HG03457 (cell line): ENCODE data around the gene TPCN2.
"Not testable (repeated sequence)": the region's sequence is repeated elsewhere in the genome, so short reads cannot be mapped to it uniquely, and the experiment has no call there.

ENCODE experiments used
- ATAC-seq: cut with Tn5 transposase; IDR thresholded peaks from one replicate; pipeline ENCODE4 v1.9.1; 2021; ENCODE audit warnings: moderate number of reproducible peaks; ENCODE audit not compliant: unreplicated experiment

The TPCN2 gene

DNA sequence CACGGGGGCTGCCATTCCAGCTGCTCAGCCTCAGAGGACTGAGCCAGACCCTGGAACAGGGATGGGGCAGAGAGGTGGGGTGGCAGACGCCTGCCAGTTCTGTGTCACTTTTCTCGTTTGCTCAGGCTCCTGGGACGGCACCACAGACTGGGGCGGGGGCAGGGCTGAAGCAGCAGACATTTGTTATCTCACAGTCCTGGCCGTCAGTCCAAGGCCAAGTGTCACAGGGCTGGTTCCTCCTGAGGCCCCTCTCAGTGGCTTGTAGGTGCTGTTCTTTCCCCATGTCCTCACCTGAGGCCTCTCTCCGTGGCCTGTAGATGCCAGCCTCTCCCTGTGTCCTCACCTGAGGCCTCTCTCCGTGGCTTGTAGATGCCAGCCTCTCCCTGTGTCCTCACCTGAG, 24.7 kb downstream of the TPCN2 start:
- ATAC-seq: no peak

DNA sequence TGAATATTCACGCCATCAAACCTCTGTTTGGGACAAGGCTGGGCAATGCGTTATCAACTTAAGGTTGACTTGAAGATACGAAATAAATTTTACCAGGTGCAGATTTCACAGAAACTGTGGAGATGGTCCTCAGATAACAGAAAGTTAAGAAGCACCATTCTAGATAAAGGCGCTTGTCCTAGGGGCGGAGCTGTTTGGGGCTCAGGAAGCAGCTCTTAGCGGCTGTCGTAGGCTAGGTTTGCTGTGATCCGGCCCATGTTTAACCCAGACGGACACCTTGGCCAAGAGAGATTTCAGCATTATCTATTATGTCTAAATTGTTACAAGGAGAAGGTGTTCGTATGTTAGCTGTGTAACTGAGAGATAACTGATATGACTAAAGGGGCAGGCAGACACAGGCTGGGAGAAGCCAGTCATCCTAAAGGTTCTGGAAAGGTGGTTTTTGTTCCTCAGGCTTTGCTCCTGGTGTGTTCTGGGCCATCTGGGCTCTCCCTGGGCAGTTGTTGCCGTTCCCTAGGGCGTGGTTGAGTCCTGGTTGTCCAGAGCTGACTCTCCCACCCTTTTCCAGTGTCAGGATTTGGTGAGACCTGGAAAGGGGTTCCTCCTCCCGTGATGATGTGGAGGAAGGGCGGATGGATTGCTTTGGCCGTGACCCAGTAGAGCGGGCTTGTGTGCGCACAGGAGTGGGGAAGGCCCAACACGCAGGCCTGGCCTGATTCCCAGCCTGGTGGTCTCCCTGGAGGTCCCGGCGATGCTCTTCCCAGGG, 25.8 kb downstream of the TPCN2 start:
- ATAC-seq: no peak

- ATAC-seq: no peak
Observed at GRCh38 chr11:69075421-69076128, 26.8 kb downstream of the TPCN2 start.

GRCh38 chr11:69076129-69076791, 27.5 kb downstream of the TPCN2 start:
- no peak for ATAC-seq

DNA sequence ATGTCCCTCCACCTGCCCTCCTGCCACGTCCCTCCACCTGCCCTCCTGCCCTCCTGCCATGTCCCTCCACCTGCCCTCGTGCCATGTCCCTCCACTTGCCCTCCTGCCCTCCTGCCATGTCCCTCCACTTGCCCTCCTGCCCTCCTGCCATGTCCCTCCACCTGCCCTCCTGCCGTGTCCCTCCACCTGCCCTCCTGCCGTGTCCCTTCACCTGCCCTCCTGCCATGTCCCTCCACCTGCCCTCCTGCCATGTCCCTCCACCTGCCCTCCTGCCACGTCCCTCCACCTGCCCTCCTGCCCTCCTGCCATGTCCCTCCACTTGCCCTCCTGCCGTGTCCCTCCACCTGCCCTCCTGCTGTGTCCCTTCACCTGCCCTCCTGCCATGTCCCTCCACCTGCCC, 28.2 kb downstream of the TPCN2 start:
- ATAC-seq: not testable (repeated sequence)

DNA sequence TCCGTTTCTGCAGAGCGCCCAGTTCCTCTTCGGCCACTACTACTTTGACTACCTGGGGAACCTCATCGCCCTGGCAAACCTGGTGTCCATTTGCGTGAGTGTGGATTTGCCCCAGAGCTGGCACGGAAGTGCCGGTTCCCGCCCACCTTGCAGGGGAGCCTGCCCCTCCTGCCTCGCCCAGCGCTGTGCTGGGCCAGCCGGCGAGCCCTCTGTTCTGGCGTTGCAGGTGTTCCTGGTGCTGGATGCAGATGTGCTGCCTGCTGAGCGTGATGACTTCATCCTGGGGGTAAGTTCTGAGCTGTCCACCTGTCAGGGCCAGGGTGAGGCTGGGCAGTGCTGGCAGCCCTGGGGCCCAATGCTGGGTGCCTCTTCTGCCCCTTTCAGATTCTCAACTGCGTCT, 29.8 kb downstream of the TPCN2 start:
- no peak for ATAC-seq

DNA sequence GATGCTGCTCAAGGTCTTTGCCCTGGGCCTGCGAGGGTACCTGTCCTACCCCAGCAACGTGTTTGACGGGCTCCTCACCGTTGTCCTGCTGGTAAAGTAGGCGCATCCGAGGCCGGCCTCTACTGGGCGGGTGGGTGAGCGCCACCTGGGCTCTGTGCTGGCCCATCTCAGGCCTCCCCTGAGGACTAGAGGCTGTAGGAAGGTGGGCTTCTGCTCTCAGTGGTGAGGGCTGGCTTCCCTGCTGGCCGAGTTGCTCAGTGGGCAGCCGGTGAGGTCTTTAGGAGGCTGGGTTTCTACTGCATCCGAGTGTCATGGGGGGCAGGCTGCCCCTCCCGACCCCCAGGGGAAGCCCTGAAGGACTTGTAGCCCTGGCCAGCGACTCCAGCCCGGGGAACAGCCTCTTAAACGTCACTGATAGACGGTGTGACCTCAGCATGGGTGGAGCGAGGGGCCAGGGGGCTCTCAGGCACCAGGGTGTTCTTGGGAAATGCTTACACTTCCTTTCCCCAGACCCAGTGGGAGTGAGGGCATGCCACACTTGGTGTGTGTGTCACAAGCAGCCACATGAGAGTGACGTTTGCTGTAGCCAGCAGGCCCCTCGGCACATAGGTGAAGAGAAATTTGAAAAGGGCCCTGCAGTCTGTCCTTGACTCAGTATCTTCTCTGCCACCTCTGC, 30.3 kb downstream of the TPCN2 start:
- ATAC-seq: no peak

DNA sequence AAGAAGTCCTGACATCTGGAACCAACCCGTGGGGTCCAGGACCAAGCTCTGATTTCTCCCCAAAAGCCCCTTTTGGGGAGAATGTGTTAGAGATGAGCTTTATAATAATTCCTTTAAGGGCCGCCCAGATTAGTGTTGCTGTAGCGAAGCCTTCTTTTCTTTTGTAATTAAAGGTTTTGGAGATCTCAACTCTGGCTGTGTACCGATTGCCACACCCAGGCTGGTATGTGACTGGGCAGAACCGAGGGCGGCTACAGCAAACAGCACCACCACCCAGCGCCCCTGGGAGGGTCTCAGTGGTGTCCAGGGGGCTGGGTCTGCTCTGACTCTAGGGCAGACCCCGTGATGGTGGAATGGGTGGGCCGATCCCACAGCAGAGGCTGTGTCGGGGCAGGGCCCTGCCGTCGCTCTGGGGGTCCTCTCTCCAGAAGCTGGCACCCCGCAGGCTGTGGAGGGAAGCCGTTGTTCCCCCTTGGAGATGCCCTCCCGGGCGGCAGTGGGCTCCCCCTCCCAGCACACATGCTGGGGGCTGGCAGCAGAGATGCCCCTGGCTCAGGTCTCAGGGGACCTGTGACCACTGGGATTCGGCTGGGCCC, 31.0 kb downstream of the TPCN2 start:
- no peak for ATAC-seq

GRCh38 chr11:69080257-69080995, 31.7 kb downstream of the TPCN2 start:
- ATAC-seq: no peak

GRCh38 chr11:69081180-69081579, 32.4 kb downstream of the TPCN2 start:
- ATAC-seq: no peak

- ATAC-seq: no peak
Observed at GRCh38 chr11:69083531-69084247, 35.0 kb downstream of the TPCN2 start.

DNA sequence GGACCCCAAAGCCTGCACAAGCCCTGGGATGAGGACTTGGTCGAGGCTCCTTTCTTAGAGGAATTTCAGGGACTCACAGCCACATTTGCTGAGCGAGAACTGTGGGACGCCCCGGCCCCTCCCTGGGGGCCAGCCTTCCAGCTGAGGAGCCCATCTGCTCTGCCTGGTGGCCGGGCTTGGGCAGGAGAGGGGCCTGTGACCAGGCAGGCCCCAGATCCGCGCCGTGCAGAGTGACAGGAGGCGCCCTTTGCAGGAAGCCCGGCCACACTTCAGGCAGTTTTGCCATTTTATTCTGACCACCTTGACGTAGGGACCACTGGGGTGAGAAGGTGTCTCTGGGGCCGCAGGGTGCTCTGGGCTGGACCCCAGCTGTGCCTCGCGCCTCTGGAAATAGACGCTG, 35.6 kb downstream of the TPCN2 start:
- ATAC-seq: no peak

DNA sequence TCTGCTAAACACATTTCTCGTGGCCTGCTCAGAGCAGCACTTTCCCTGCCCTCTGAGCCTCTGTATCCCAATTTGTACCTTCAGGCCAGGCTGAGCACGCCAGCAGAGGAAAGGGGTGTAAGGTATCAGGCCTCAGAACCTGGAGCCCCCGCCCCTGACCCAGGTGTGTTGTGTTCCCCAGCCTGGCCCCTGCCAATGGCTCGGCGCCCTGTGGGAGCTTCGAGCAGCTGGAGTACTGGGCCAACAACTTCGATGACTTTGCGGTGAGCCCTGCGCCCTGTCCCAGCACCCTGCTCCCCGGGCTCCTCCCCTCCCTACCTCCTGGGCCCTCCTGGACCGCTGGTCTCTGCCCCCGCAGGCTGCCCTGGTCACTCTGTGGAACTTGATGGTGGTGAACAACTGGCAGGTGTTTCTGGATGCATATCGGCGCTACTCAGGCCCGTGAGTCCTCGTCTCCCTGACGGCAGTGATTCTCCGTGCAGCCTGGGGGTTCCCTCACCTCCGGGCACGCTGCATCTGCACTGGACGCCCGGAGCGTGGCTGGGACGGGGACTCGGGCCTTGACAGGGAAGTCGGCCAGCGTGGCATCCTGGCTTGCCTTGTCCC, 36.9 kb downstream of the TPCN2 start:
- ATAC-seq: no peak

- ATAC-seq: no peak
Observed at GRCh38 chr11:69086152-69087132, 37.7 kb downstream of the TPCN2 start.

DNA sequence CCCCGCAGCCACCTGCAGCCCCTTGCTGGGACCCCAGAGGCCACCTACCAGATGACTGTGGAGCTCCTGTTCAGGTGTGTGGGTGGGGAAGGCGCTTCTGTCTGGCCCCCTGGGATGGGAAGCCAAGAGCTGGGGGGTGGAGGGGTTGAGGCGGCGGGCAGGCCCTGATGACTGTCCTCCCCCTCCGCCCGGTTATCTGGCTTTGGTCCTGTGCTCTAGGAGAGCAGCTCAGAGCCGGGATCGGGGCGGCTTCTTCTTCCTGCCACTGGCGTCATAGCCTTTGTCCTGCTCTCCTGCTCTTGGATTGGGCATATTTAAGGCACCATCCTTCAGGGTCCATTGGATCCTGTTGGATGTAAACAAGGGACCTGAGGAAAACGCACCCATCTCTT, 38.4 kb downstream of the TPCN2 start:
- ATAC-seq: no peak

GRCh38 chr11:69087811-69088210, 39.1 kb downstream of the TPCN2 start:
- no peak for ATAC-seq

- ATAC-seq: no peak
Observed at GRCh38 chr11:69088676-69089146, 40.0 kb downstream of the TPCN2 start.

GRCh38 chr11:69089258-69089657, 40.5 kb downstream of the TPCN2 start:
- no peak for ATAC-seq
